HG03025 (cell line): ENCODE data around the gene KDM4D.
"Not testable (repeated sequence)": the region's sequence is repeated elsewhere in the genome, so short reads cannot be mapped to it uniquely, and the experiment has no call there.

Experiments
- ATAC-seq: cut with Tn5 transposase; IDR thresholded peaks from one replicate; pipeline ENCODE4 v1.9.1; 2021; ENCODE audit warnings: mild to moderate bottlenecking, moderate library complexity; ENCODE audit not compliant: unreplicated experiment, low FRiP score

KDM4D gene

DNA sequence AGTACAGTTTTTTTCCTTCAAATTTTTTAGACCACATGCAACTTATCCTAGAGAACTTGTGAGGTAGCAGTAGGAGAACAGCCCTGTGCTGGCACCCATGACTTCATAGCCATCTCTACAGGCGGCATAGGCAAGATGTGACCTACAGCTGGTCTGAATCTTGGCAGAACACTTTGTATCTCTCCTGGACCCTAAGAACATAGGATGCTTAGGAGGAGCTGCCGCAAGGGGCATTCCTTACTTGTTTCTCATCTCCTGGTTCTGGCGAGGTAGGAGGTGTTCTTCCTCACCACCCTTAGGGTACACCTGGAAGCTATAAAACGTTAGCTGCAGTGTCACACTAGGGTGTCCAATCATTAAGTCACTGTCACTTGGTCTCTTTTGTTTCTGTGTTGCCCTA is 16.5 kb upstream of the KDM4D start:
- ATAC-seq, result no peak

DNA sequence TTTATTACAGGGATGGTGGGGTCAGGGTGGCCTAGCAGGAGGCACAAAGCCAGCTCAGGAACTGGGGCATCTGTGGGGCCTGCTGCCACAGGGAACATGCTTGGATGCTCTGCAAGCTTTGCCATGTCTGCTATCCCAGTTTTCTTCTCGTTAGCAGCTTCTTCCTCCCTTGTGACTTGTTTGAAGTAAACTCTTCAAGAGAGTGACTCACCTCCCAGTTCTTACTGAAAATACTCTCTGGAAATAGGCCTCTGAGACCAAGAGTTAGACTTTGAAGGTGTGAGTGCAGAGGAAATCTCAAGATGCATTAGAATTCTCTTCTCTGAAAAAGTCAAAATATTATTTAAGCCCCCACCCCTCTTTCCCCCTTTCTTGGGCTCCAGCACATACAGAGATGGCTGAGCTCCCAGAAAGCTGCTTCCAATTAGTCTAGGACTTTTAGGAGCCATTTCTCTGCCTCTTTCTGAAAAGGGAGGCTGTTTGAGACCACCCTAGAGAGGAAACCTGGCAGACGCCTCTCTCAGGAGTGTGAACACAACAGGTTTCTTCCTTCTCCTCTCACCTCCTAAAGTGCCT is 15.3 kb upstream of the KDM4D start:
- no peak for ATAC-seq

- no peak for ATAC-seq
Observed at GRCh38 chr11:94959179-94959578, 14.3 kb upstream of the KDM4D start.

- no peak for ATAC-seq
Observed at GRCh38 chr11:94960488-94960887, 13.0 kb upstream of the KDM4D start.

DNA sequence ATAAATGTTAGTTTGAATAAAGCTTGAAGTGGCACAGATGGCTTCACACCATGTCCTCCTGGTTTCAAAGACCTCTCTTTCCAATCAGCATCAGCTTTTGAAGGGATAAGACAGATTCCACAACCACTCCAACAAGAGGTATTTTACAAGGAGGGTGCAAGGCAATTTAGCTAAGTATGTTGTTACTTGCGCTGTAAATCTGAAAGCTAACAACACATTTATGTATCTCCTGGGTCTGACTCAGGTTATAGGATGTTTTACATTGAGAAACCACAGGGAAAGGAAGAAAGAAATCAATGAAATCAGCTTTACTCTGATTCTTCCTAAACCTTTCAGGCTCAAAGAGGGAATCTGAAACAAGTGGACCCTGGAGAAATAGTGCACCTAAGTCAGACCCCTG is 12.3 kb upstream of the KDM4D start:
- no peak for ATAC-seq

DNA sequence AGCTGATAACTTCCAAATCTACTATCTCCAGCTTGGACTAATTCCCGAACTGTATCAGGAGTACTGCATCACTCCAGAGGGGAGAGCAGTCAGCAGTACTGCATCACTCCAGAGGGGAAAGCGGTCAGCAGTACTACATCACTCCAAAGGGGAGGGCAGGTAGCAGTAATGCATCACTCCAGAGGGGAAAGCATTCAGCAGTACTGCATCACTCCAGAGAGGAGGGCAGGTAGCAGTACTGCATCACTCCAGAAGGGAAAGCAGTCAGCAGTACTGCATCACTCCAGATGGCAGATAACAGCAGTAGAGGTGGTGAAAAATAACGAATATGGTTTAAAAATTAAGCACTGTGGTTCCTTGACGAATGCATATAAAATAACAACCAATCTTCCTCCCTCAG is 8.6 kb upstream of the KDM4D start:
- no peak for ATAC-seq

DNA sequence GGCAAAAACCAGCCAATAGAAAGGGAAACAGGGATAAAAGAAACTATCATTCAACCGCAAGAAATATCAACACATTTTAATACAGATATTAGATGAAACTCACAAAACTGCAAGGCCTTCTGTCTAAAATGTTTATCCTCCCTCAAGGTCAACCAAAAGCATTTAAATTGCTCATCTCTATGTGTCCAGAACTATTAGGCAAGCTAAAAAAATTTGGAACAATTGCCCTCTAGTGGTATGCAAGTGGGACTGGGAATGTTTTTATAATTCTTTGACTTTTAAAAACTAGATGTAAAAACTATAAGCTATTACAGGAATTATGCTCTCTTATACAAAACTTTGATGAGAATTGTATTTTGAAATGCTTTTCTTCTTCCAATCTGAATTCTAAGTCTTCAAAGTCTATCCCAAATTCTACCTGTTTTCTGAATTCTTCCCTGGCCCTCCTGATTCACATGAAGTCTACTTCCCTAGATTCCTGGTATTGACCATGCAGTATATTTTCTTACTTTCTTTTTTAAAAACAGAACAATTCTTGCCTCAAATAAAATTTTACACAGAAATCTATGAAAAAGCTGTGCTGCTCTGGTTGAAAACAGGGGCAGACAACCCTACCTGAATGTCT is 5.1 kb upstream of the KDM4D start:
- ATAC-seq, result no peak

DNA sequence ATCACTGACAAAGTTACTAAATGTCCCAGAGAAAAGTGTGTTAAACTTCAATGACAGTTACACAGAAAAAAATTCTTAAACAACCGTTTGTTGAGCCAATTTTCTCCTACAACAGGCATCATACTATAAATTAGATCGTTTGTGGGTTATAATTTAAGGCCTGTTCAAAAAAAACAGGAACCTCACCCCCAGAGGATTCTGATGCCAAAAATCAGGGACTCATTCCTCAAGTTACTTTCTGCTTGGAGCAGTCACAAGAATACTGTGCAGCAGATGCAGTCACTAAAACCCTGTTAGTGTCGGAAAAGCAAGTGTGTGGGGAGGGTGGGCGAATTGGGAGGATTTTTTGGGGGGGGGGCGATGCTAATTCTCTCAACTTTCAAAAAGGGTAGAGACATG is 810 bp upstream of the KDM4D start:
- ATAC-seq, result no peak

GRCh38 chr11:94974178-94974577 is 669 bp downstream of the KDM4D start:
- ATAC-seq, result no peak

DNA sequence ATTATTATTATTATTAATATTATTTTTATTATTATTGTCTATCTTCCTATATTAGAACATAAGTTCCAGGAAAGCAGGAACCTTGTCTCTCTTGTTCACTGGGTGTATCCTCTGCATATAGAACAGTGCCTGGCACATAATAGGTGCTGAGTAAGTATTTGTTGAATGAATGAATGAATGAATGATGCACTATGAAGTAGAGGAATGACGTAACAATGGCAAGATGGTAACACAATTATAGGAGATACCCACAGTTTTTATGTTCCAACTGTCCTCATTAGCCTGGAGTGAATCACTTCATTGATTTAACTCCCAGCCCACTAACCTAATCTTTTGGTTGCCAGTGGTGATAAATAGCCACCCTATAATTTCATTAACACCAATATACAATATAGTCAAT is 2.1 kb downstream of the KDM4D start:
- ATAC-seq, result no peak

DNA sequence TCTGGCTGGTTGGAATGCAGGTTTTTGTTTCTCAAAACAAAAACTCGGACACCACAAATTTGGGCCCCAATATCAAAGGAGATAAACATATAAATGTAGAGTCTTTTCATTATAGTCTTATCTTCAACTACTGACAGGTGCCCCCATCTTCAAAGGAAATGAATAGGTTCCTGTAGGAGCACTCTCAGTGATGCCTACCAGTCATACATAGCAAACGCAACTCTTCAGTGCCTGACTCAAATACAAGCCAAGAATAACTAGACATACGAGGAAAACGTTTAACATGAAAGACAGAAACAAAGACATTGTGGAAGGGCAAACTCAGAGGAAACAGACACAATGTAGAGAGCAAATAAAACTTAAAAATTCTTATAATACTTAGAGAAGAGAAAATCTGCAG is 13.9 kb downstream of the KDM4D start:
- no peak for ATAC-seq

GRCh38 chr11:94988748-94989147 is 15.2 kb downstream of the KDM4D start:
- ATAC-seq, result no peak

GRCh38 chr11:94993400-94993943 is 20.0 kb downstream of the KDM4D start:
- ATAC-seq, result no peak

- ATAC-seq, result no peak
Observed at GRCh38 chr11:94997437-94997836, 23.9 kb downstream of the KDM4D start.

DNA sequence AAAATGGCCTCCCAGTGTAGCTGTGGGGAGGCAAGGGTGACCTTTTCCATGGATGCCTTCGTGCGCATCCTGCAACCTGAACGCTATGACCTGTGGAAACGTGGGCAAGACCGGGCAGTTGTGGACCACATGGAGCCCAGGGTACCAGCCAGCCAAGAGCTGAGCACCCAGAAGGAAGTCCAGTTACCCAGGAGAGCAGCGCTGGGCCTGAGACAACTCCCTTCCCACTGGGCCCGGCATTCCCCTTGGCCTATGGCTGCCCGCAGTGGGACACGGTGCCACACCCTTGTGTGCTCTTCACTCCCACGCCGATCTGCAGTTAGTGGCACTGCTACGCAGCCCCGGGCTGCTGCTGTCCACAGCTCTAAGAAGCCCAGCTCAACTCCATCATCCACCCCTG is 24.8 kb downstream of the KDM4D start:
- no peak for ATAC-seq

- ATAC-seq, result no peak
Observed at GRCh38 chr11:95003716-95004115, 30.2 kb downstream of the KDM4D start.

DNA sequence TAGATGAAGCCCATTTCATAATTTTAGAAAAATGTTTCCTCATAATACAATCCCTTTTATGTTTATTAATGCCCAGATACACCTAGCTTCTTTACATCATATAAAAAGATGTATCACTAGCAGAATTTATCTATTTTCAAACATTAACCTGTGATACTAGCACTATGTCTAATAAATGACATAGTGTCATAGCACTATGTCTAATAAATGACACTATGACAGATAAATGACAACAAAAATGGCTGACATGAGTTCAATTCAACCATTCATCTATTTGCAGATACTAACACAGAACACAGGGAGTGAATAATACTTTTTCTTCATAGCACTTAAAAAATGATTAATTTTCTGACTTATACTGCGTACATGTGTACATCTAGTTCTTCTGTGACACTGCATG is 32.1 kb downstream of the KDM4D start:
- ATAC-seq, result no peak

GRCh38 chr11:95011376-95011775 is 37.9 kb downstream of the KDM4D start:
- no peak for ATAC-seq

DNA sequence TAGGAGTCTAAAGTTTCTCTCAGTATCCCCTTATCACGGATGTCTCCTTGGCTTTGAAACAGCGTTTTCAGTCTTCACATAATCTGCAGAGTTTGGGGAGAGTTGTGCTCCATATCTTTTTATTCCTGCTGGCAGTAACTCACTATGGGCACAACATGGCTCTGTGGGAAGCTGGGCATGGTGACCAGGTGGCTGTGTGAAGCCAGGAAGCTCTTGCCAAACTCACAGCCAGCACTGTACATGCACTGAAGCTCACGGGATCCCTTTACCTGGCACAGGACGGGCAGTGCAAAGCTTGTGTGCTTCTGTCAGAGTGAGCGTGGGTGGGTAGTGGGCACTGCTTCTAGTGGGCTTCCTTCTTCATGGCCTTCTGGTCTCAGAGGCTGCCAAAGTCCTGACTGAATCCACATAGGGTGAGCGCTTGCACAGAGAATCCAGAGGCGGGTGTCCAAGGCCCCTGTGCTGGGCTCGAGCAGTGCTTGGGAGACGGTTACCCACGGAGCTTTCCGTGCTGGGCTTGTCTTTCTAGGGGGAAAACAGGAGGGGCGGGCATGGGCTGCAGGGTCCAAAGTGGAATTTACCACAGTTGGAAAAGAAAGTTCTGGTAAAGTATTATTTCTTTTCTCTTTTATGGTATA is 40.8 kb downstream of the KDM4D start:
- ATAC-seq, result no peak

- ATAC-seq, result no peak
Observed at GRCh38 chr11:95016139-95016538, 42.6 kb downstream of the KDM4D start.

GRCh38 chr11:95021468-95021867 is 48.0 kb downstream of the KDM4D start:
- not testable (repeated sequence) for ATAC-seq

DNA sequence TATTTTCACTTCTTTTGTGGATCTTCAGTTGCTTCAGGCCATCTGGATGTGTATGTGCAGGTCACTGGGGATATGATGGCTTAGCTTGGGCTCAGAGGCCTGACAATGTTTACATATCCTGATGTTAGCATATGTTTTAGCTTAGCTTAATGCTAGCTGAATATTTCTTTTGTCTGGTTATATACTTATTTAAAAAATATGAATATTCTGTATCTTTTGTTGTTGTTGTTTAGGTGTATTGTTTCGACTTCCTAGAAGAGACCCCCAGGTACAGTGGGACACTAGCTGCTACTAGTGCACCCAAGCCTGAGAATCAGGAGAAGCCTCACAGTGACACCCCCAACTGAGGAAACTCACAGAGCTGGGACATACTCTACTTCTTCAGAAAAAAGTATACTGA is 51.4 kb downstream of the KDM4D start, which contains the start of gene KDM4E:
KDM4E (plus strand) TSS at position 301 of the 400 bp plus-strand sequence. CDS start 300 bp downstream, outside the sequence.
- ATAC-seq, result no peak
